Smooth muscle cell of the brain vasculature (primary cell): Measurements from ENCODE around the gene TGM2.

ENCODE experiments used
- DNase-seq: peaks from one replicate; pipeline ENCODE4 v3.0.0-alpha.2; 2012; ENCODE audit warnings: low read depth, low spot score

The TGM2 gene

DNA sequence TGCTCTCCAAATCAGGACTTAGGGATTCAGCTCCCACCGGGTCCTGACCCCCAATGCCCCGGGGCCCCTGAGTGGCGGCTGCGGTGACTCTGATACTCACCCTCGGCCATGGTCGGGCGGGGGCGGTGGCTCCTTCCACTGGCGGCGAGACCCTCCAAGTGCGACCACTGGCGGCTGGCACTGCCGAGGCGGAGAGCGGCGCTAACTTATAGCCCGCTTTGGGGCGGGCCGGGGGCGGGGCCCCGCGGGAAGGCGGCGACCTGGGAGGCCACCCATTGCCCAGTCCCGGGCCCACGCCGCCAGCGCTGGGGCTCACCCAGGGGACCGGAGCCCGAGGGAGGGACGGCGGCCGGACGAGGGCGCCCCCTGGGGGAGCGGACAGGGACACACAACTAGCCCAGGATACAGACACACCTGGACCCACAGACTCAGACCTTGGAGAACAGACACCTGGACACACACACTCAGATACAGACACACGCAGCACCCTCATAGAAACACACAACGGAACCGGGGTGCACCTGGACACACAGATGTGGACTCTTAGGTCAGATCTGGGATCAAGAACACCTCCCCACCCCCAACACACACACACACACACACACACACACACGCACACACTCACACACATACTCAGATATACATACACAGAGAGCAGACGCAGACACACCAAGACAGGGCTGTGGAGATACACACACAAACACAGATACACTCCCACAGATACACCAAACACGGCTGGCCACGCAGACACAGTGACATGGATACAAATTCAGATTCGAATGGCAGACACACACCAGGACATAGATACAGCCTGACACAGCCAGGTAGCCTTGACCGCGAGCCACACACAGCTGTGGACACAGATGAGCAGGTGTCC lies at the start of gene TGM2:
TSS of gene TGM2 (minus strand) at position 182 of the 877 bp plus-strand sequence. CDS start at position 110, 72 bp downstream.
- DNase-seq: no peak

DNA sequence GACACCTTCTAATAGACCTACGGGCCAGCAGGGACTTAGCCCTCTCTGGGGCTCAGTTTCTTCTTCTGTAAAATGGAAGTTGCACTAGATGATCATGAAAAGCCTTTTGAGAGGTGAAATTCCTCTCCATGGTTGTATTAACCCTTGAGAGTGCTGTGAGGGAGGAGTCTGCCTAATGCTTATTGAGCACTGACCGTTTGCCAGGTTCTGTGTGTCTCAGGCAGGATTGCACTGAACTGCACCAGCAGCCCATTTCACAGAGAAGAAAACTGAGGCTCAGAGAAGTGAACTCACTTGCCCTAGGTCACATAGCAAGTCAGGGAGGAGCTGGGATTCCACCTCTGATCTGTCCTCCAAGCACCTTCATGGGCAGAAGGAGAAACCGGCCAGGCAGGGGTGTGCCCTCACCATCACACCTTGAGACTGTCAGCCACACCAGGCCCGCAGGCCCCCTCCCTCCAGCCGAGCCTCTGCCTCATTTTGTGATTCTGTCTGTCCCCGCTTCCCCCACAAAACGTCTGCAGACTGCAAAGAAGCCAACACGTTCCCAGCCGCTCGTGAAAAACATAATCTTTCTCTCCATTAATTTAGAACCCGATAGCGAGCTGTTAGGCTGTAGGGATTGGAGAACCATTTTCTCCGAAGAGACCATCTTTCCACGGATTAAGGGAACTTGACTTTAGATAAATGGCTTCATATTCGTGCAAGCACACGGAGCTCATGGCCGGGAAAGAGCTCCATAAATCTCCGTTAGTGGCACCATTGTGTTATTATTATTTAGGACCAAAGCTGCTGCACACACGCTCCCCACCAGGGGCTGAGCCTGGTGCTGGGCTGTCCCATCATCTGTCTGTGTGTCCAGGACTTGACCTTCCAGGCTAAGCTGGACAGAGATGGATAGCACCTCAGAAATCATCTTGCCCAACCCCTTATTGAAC lies 49.5 kb upstream of the TGM2 start:
- DNase-seq: no peak

DNA sequence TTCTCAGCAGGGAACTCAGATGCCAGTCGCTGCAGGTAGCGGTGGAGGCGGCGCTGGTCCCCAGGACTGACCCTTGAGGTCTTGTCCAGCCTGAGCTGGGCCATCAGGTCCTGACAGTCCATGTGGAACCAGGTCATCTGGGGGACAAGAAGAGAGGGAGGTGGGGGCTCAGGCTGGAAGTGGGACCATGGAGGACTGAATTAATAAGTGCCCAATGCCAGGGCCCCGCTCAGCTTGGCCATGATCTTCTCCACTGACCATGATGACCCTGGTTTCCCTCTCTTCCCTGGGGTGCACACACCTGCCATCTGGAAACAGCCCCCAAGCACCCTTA lies 48.5 kb upstream of the TGM2 start:
- no peak for DNase-seq

DNA sequence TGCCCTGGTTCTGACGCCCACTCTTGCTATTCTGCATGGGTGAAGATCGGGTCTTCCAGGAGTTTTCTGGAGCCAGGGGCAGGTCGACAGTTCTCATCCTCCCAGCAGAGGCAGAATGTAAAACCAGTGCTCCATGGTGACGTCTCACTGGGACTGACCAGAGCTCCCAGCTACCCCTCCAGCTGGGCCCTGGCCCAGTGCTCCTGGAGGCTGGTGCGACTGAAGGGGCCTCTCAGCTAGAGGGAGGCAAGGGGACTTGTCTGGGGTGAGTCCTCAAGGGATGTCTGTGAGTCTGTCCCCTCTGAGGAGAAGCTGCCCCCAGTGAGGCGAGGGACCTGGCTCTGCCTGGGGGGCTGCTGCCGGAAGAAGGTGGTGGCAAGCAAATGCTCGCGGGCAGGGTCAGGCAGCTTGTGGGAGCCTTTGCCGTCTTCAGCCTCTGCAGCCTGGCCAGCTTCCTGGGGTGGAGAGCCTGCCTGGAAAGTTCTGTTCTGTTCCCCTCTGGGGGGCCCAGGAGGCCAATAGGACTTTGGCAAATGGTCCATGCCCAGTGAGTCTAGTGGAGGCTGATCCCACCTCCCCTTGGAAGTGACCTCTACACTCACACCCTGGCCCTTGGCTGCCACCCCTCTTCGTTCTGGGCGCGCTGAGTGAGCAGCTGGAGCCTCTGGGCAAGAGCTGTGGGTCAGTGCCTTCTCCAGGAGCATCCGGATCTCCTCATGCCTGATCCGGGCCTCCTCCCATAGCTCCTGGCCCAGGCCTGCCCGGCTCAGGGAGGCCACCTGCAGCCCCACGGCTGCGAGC lies 47.9 kb upstream of the TGM2 start:
- DNase-seq: no peak

DNA sequence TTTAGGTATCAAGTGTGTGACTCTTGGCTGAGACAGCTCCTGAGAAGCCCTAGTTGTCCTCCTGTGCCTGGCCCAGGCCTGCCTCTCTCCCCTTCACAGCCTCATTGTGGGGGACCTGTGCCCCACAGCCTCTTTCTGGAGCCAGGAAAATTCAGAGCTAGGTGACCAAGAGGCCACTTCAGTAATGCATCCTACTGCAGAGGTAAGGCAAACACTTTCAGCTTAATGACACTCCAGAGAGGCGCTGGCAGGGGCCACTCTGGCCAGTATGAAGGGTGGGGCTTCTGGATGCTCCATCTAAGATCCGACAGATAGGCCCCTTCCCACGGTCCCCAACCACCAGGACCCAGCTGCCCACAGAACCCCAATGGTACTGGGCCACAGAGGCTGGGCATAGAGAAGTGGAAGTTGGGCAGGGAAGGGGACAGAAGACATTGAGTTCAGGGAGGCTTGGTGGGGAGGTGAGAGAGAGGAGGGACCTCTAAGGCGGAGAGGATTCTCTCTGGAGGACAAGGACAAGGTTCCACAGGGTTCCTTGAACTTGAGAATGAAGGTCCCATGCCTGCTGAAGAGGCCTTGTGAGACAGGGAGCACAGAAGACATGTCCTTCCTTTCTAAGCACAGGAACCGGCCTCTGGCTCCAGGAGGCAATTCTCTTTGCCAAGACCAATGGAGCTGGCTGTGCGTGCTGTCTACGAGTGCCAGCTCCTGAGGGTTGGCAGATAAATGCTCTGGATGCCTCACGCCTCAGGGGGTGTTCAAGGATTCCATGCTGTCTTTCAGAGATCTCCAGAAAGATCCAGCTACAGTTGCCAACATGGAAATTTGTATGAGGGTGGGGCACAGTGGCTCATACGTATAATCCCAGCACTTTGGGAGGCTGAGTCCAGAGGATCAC lies 46.4 kb upstream of the TGM2 start:
- no peak for DNase-seq

DNA sequence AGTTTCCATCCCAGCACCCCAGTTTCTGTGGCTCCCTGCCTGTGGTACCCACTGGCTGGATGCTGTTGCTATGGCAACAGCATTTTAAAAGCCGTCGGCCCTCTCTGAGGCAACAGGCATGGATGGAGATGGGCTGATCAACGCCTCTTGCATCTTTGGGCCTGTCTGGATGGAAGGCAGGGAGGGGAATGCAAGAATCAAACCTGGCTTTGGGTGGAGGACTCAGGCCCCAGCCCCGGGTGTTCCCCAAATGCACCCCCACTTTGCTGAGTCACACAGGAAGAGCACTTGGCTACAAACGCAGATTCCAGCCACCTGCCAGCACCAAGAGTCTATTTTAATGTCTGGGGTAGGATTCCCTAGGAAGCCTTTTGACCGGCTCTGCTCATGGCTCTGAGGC lies 45.7 kb upstream of the TGM2 start:
- no peak for DNase-seq

DNA sequence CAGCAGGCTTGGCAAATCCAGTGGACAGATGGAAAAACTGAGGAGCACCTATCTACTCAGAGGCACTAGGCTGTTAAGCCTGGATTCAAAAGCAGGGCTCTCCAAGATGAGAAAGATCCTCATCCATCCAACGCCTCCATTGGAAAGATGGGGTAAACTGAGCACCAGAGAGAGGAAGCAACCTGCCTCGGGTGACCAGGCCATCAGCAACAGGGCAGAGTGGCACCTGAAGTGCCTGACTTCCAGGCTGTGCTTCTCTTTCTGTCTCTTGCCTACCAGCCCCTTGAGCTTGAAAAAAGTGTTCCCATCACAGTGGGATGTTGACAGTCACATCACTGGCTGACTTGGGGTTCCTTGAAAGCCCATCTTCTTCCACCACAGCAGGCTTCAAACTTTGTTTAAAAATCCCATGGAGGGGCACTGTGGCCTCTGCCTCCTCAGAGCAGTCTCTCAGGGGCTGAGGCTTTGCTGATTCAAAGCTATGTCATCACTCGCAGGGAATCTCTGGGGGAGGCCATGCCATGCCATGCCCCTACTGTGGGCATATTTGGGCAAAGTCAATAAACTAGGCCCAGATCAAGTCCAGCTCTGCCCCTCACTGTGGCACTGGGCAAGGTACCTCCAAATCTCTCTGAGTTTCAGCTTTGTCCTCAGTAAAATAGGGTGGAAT lies 44.8 kb upstream of the TGM2 start:
- DNase-seq: no peak

DNA sequence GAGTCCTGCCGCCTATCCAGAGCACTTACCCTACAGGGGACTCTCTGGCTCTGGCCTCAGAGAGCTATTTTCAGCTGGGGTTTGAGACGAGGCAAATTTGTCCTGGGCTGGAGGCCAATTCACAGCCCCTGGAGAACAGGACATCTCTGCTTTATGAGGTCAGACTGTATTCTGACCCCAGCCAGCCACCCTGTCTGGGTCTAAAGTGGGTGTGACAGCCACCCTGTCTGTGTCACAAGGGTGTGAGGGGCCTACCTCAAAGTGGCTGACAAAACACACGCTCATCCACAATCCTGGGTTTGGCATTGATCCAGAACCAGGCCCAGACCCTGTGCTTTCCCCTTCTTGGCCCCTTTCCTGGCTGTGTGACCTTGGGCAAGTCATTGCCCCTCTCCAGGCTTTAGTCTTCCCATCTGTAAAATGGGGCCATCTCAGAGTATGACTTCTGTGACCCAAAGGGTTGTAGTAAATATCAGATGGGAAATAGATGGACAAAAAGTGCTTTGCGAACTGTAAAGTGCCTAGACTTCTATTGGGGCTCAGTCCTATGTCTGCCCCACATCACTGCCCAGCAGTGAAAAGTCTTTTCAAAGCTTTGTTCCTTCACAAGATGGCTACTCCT lies 44.1 kb upstream of the TGM2 start:
- DNase-seq: no peak

DNA sequence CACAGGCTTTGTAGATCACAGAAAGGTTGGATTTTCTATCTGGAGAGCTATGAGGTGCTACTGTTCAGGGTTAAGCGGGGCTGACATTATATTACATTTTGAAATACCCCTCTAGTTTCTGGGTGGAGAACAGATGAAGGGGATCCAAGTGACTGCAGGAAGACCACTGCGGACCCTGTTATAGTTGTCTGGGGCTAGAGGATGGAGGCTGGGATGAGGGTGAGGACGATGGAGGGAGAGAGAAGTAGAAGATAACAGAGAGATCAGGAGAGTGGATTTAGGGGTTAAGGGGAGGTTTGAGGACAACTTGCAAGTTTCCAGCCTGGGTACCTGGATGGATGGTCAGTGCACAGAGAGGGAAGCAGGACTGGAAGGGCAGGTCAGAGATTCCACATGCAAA lies 43.5 kb upstream of the TGM2 start:
- no peak for DNase-seq

DNA sequence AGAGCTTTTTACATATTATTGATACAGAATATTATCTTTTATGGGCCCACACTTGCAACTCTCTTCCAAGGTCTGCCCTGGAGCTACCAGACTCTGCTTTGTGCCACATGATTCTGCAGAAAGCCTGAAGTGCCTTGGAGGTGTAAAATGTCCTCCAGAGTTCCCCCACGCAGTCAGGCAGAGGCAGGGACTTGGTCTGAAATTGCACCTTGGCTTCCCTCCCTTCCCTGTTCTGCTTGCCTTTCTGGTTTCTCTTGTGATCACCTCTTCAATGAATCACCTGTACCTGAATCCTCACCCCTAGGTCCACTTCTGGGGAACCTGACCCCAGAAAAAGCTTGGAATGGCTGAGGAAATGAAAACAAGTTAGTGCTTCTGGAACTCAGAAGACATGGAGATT lies 43.0 kb upstream of the TGM2 start:
- DNase-seq: no peak

DNA sequence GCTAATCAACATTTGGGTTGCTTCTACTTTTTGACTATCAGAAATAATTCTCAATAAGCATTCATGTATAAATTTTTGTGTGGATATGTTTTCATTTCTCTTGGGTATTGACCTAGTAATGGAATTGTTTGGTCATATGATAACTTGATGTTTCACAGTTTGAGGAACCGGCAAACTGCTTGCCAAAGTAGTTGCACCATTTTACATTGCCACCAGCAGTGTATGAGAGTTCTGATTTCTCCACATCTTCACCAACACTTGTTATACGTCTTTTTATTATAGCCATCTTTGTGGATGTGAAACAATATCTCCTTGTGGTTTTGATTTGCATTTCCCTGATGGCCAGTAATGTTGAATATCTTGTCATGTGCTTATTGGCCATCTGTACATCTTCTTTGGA lies 42.6 kb upstream of the TGM2 start:
- DNase-seq: no peak

DNA sequence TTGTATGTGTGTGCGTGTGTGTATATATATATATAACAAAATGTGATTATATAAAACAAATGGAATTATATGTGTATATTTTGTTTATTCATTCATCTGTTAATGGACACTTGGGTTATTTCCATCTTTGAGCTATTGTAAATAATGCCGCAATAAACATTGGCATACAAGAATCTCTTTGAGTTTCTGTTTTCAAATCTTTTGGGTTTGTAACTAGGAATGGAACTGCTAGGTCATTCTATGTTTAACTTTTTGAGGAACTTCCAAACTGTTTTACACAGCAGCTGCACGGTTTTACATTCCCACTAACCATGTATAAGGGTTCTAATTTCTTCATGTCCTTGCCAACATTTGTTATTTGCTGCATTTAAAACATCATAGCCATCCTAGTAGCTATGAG lies 39.9 kb upstream of the TGM2 start:
- no peak for DNase-seq

DNA sequence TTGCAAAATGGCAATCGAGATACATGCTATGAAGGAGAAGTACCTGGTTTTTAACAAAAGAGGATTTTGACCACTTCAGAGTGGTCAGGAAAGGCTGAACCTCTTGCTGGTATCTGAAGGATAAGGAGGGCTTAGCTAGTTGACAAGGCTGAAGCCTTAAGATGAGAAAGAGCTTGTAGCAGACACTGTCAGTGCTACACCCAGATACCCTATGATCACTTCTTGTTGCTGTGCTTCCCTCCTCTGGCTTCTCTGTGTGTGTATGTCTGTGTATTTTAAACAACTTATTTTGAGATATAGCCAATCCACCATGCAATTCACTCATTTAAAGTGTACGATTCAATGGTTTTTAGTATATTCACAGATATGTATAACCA lies 38.9 kb upstream of the TGM2 start:
- no peak for DNase-seq

DNA sequence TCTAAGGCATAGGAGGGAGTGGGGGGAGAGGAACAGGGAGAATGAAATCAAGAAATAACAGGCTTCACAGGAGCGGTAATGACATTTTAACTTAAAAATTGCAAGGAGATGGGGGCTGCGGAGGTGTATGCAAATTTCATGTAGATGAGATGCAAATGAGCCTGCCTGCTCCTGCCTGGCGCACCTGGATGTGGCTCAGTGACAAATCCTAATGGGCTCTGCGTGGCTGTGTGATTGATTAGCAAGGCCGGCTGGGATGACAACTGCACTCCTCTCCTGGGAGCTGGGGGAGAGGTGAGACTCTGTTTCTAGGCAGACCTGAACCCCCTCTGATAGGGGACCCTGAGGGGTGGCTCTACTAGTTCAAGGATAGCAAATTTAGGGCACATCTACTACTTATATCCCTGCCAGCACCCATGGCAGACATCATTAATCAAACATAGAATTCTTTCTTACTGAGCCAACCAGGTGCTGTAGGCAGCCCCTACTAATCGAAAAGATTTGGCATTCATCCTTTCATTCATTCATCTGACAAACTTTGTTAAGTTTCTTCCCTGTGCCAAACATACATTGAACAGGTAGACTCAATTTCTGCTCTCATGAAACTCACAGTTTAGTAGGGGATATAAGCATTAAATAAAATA lies 38.4 kb upstream of the TGM2 start:
- no peak for DNase-seq

DNA sequence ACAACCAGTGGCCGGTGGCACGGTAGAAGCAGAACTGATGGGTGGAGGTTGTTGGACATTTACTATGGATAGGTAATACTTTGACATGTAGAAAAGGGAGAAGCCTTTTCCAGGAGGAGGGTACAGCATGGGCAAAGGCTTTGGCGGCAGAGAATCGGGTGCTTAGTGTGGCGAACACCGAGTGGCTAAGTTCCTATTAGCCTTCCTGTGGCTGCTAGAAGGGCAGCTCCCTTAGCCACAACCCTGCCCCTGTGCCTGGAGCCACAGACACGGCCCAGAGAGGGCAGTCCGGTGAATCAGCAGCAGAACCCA lies 37.9 kb upstream of the TGM2 start:
- no peak for DNase-seq

DNA sequence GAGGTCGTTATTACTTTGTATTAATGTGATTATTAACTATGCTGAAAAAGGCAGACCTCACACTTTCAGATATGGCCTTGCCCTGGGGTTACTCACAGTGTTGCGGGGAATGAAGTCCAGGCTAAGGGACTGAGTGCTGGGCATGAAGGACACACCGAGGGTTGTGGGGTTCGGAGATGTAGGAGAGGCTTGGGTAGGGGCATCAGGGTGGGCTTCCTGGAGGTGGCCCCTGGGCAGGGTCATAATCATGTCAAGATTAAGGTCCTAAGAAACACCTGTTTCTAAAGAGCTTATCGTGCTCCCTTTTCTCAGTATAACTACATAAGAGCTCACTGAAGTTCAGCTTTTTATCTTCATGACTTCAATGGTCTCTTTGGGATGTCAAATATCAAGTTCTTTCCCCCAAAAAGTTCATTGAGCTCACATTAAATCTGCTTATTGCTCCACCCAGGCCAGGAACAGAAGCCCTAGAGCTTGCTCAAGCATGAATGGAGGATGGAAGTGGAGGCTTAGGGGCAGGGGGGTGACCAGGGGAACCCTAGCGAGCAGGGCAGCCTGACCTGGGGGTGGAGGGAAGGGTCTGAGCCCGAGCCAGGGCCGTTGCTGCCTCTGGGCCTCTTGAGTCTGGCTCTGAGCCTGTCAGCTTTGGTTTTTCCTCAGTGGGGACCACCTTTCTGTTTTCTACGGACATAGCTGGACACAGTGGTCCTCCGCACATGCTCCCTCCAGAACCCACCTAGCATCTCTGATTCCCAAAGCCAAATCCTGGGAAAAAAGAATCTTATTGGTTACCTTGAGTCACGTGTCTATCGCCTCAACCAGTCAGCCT lies 37.3 kb upstream of the TGM2 start:
- no peak for DNase-seq

DNA sequence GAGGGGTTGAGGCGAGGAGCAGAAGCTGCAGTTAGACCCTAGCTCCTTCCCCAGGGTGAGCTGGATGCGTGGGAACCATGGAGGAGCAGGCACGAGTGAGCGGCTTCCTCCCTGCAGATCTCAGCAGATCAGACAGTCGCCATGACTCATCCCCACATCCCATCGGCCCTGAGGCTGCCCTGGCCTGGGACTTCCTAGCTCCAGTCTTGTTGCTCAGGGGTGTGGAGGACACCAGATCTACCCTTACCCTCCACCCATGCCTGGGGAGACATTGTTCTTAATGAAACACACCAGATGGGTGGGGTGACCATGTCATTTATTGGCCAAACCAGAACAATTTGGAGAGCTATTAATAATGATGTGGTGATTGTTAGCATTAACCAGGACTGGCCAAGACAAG lies 36.3 kb upstream of the TGM2 start:
- no peak for DNase-seq

DNA sequence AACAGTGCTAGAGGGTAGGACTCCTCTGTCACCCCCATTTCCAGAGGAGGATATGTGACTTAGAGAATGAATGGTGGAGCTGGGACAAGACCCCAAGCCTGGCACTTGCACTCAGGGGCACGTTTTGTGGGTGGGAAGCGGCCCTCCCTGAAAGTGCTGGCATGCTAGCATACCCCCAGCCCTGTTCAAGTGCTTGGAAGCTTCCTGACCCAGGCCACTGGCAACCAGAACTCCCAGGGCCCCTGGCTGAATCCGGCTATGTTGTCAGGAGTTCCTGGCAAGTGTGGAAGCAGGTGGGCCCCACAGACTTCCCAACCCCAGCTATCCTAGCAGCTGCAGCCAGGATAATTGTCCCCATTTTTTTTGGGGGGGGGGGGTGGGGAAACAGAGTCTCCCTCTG lies 35.6 kb upstream of the TGM2 start:
- DNase-seq: no peak
